GM12878 (cell line): Measurements from ENCODE around the gene DHRS7C. TPM values are rescaled to one million over a fixed set of nuclear protein-coding genes. Genes with fewer than 3 reads are reported as not detected.

ENCODE experiments used
- ATAC-seq: fragments of 200-7000 bp; cut with Tn5 transposase; 3 replicates; pipeline ENCODE4 v1.9.1; 2020; ENCODE audit warnings: mild to moderate bottlenecking, moderate library complexity
- Bru-seq: library from RNA; stranded (reverse); fragments of 400-500 nt; gene quantifications from one replicate; lab custom pipeline; 2021; lab: Mats Ljungman, UMichigan
- BruChase-seq, 2 experiments: library from RNA; stranded (reverse); fragments of 400-500 nt; gene quantifications; one replicate each; lab custom pipeline; 2021; lab: Mats Ljungman, UMichigan
- BruUV-seq: library from RNA; stranded (reverse); fragments of 400-500 nt; replicated peaks from 2 replicates; lab custom pipeline; 2021; lab: Mats Ljungman, UMichigan
- CTCF ChIA-PET: fragments of 300-600 bp; sonication (Branson Sonifier 250); formaldehyde crosslinking; extraction: SDS; loops from one replicate; lab custom pipeline; 2021; ENCODE audit warnings: inconsistent platforms; lab: Yijun Ruan, JAX
- POLR2A ChIA-PET: fragments of 350-600 bp; formaldehyde crosslinking; extraction: SDS; loops from one replicate; lab custom pipeline; 2021; ENCODE audit warnings: inconsistent platforms; lab: Charles Lee
- RAD21 ChIA-PET: fragments of 300-600 bp; sonication (Branson Sonifier 250); formaldehyde crosslinking; loops from one replicate; lab custom pipeline; 2023; ENCODE audit warnings: antibody characterized with exemption; ENCODE audit not compliant: unreplicated experiment; lab: Charles Lee
- SMC1A ChIA-PET: fragments of 300-600 bp; sonication (Branson Sonifier 250); formaldehyde crosslinking; loops from one replicate; lab custom pipeline; 2023; ENCODE audit not compliant: unreplicated experiment, uncharacterized antibody; lab: Charles Lee
- DNase-seq: peaks from one replicate; pipeline ENCODE4 v3.0.0-alpha.2; 2011; ENCODE audit warnings: low read depth, low spot score
- FAIRE-seq: peaks from 3 replicates; lab custom pipeline; 2011; peaks lifted over from hg19 to GRCh38; lab: Jason Lieb, UNC
- H2AFZ ChIP-seq: 2 replicates; pipeline ENCODE4 v1.6.0; 2011; ENCODE audit warnings: low read depth, low read length, control low read depth; ENCODE audit not compliant: control insufficient read depth
- H3K27ac ChIP-seq: 2 replicates; pipeline ENCODE4 v1.5.1; 2011; ENCODE audit warnings: control low read depth; ENCODE audit not compliant: control insufficient read depth, insufficient read depth
- H3K27me3 ChIP-seq, 2 experiments: replicated peaks in 1 of 2; 2 replicates each; pipeline versions ENCODE4 v1.6.0 to v1.6.1; 2011; ENCODE audit warnings: low read length in 1 of 2; ENCODE audit not compliant: control insufficient read depth in 2 of 2, insufficient read depth in 2 of 2
- H3K36me3 ChIP-seq, 2 experiments: 2 replicates each; pipeline ENCODE4 v1.5.1; 2011; ENCODE audit warnings: low read length in 1 of 2; ENCODE audit not compliant: control insufficient read depth in 2 of 2, insufficient read depth in 2 of 2
- H3K4me1 ChIP-seq: 2 replicates; pipeline ENCODE4 v1.6.1; 2011; ENCODE audit warnings: mild to moderate bottlenecking, low read length, moderate library complexity, mixed read lengths; ENCODE audit not compliant: control insufficient read depth, insufficient read depth
- H3K4me2 ChIP-seq: 2 replicates; pipeline ENCODE4 v1.6.0; 2011; ENCODE audit warnings: control low read depth; ENCODE audit not compliant: control insufficient read depth, insufficient read depth
- H3K4me3 ChIP-seq: fragments of 200-600 bp; sonication (generic); 2 replicates; pipeline ENCODE4 v1.5.1; 2016
- H3K79me2 ChIP-seq: 2 replicates; pipeline ENCODE4 v1.6.0; 2011; ENCODE audit warnings: low read length; ENCODE audit not compliant: control insufficient read depth, insufficient read depth
- H3K9ac ChIP-seq: 2 replicates; pipeline ENCODE4 v1.8.0; 2011; ENCODE audit warnings: low read length, control low read depth, mixed read lengths; ENCODE audit not compliant: control insufficient read depth, insufficient read depth
- H3K9me3 ChIP-seq: replicated peaks from 3 replicates; pipeline ENCODE4 v1.5.1; 2011; ENCODE audit warnings: mild to moderate bottlenecking, low read length; ENCODE audit not compliant: control insufficient read depth, insufficient read depth
- H4K20me1 ChIP-seq: 2 replicates; pipeline ENCODE4 v1.6.0; 2011; ENCODE audit not compliant: control insufficient read depth, insufficient read depth
- ASH2L ChIP-seq: fragments of 300-600, 200-600 bp; sonication (generic); IDR thresholded peaks from 2 replicates; pipeline ENCODE4 v1.6.1; 2017; ENCODE audit warnings: low read depth, mild to moderate bottlenecking, borderline replicate concordance
- BACH1 ChIP-seq: fragments of 450-650 bp; IDR thresholded peaks from 2 replicates; pipeline ENCODE4 v1.6.1; 2017; ENCODE audit warnings: mild to moderate bottlenecking, borderline replicate concordance
- BCLAF1 ChIP-seq: fragments of 450-650 bp; IDR thresholded peaks from 2 replicates; pipeline ENCODE4 v1.6.1; 2017; ENCODE audit warnings: antibody characterized with exemption, mild to moderate bottlenecking, moderate library complexity
- CREB1 ChIP-seq: IDR thresholded peaks from 2 replicates; pipeline ENCODE4 v1.6.1; 2012; ENCODE audit warnings: low read depth, mild to moderate bottlenecking, inconsistent platforms
- EED ChIP-seq: sonication (generic); IDR thresholded peaks from 2 replicates; pipeline ENCODE4 v1.6.1; 2016; ENCODE audit warnings: antibody characterized with exemption, low read depth
- ELK1 ChIP-seq: IDR thresholded peaks from 2 replicates; pipeline ENCODE4 v1.6.1; 2012; ENCODE audit warnings: low read depth, low read length, improper control_type of control experiment
- EP300 ChIP-seq, 2 experiments: fragments of 150-350 bp in 1 of 2; IDR thresholded peaks; 2 replicates each; pipeline ENCODE4 v1.6.1; 2011 to 2012; ENCODE audit warnings: low read depth in 2 of 2, low read length in 2 of 2, borderline replicate concordance in 1 of 2, improper control_type of control experiment in 1 of 2, inconsistent platforms in 1 of 2; ENCODE audit not compliant: control insufficient read depth in 1 of 2
- NFXL1 ChIP-seq: fragments of 450-650 bp; IDR thresholded peaks from 2 replicates; pipeline ENCODE4 v1.6.1; 2017; ENCODE audit warnings: antibody characterized with exemption, mild to moderate bottlenecking, borderline replicate concordance
- NR2C2 ChIP-seq: IDR thresholded peaks from 2 replicates; pipeline ENCODE4 v1.6.1; 2011; ENCODE audit warnings: borderline replicate concordance, low read depth; ENCODE audit not compliant: control insufficient read depth, insufficient read length
- SMARCA5 ChIP-seq: fragments of 450-650 bp; IDR thresholded peaks from 2 replicates; pipeline ENCODE4 v1.6.1; 2017; ENCODE audit warnings: mild to moderate bottlenecking
- SP1 ChIP-seq: IDR thresholded peaks from one replicate; pipeline ENCODE4 v1.6.1; 2011; ENCODE audit warnings: low read depth, low read length
- TARDBP ChIP-seq: IDR thresholded peaks from 2 replicates; pipeline ENCODE4 v1.6.1; 2016; ENCODE audit warnings: borderline replicate concordance
- TBL1XR1 ChIP-seq: IDR thresholded peaks from 2 replicates; pipeline ENCODE4 v1.6.1; 2012; ENCODE audit warnings: low read depth, low read length, improper control_type of control experiment
- ZNF24 ChIP-seq: fragments of 450-650 bp; IDR thresholded peaks from 2 replicates; pipeline ENCODE4 v1.6.1; 2017; ENCODE audit warnings: antibody characterized with exemption, mild to moderate bottlenecking
- WGBS: methylation state at CpG from one replicate; pipeline ENCODE4 v1.1.6; 2016; ENCODE audit warnings: low lambda C conversion rate; ENCODE audit not compliant: insufficient replicate concordance, insufficient coverage; ENCODE audit errors: missing lambda C conversion rate; 5-methylcytosine and 5-hydroxymethylcytosine counted together
- in situ Hi-C: fragments of 300-500 bp; cut with MboI; formaldehyde crosslinking; loops from 9 replicates; pipeline ENCODE4 v1.14.3; 2018; ENCODE audit warnings: mixed read lengths
- intact Hi-C: fragments of 100-400 bp; cut with micrococcal nuclease; formaldehyde crosslinking; loops from one replicate; pipeline ENCODE4 v1.14.2; 2022; ENCODE audit not compliant: unreplicated experiment
- long read RNA-seq, 2 experiments: library from polyadenylated mRNA; unstranded; transcript quantifications; one replicate each; pipeline ENCODE4 v2.0.0, GENCODE V29; 2019 to 2020
- polyA minus RNA-seq, 3 experiments: library from RNA; depleted of rRNA, polyadenylated mRNA; stranded (reverse); fragments of >200 nt; gene quantifications; 2 replicates each; pipeline ENCODE4 v1.2.3, GENCODE V29; 2011
- polyA plus RNA-seq, 11 experiments: library from polyadenylated mRNA; depleted of rRNA in 4 of 11; unstranded in 6 of 11; stranded (reverse) in 5 of 11; fragments of >200 nt; fragmentation: Nextera tagmentation in 4 of 11; fragmentation: Illumina TruSeq in 1 of 11; extraction: Ambion mirVana in 4 of 11; extraction: Trizol in 1 of 11; gene quantifications; 1 replicate in 1 of 11; 2 replicates in 10 of 11; pipeline versions ENCODE4 v1.2.1 to v1.2.3, GENCODE V29; 2011 to 2016; ENCODE audit warnings: inconsistent platforms in 2 of 11, missing spikeins in 2 of 11, low read depth in 1 of 11
- total RNA-seq, 4 experiments: library from RNA; depleted of rRNA in 3 of 4; stranded (reverse); fragments of >200 nt in 3 of 4; fragmentation: Illumina TruSeq in 1 of 4; extraction: Trizol in 1 of 4; gene quantifications; 2 replicates each; pipeline versions ENCODE4 v1.2.1 to v1.2.3, GENCODE V29; 2013 to 2021

Gene DHRS7C
- not detected in 2 replicates for total RNA-seq (2013; cell fraction: nucleolus; rRNA removed)
- total RNA-seq (2014; rRNA removed) = not detected in 2 replicates
- total RNA-seq (2014; rRNA removed; fragmentation: Illumina TruSeq; extraction: Trizol) = not detected in 2 replicates
- not detected in 2 replicates for total RNA-seq (2021)
- polyA plus RNA-seq (2011; ENCODE audit: low read depth) = not detected
- not detected in 2 replicates for polyA plus RNA-seq (2011; rRNA removed)
- polyA plus RNA-seq (2011; cell fraction: cytosol; rRNA removed) = not detected in 2 replicates
- polyA plus RNA-seq (2011; cell fraction: nucleus; rRNA removed) = not detected in 2 replicates
- not detected in 2 replicates for polyA plus RNA-seq (2012)
- polyA plus RNA-seq (2014; fragmentation: Illumina TruSeq; extraction: Trizol) = not detected in 2 replicates
- not detected for polyA plus RNA-seq (2014; fragmentation: Nextera tagmentation; extraction: Ambion mirVana)
- not detected in 2 replicates for polyA plus RNA-seq (2014; rRNA removed)
- not detected for polyA plus RNA-seq (2016; fragmentation: Nextera tagmentation; extraction: Ambion mirVana)
- not detected in 2 replicates for polyA minus RNA-seq (2011; rRNA and poly(A)+ RNA removed)
- not detected in 2 replicates for polyA minus RNA-seq (2011; cell fraction: cytosol; rRNA and poly(A)+ RNA removed)
- not detected in 2 replicates for polyA minus RNA-seq (2011; cell fraction: nucleus; rRNA and poly(A)+ RNA removed)
- not detected for Bru-seq, nascent RNA
- BruChase-seq, experiment 1, labeled RNA remaining after a 6-hour chase = not detected
- BruChase-seq, experiment 2, labeled RNA remaining after a 2-hour chase = not detected
- long read RNA-seq, experiment 1 = 0 reads
- long read RNA-seq, experiment 2 = 0 reads

GRCh38 chr17:9790889-9791876 lies at the start of gene DHRS7C:
Gene DHRS7C, minus strand, starts transcription at chr17:9791592. Its CDS starts 308 bp downstream, at chr17:9791284.
- BruUV-seq = no TSS peak
- Histone ChIP-seq H3K36me3 (no peaks in the 10 kb centered on the region), H3K4me2 (no peak within 1 kb of the TSS), H3K9ac (no peak within 1 kb of the TSS), H3K4me3 (no peak within 1 kb of the TSS), H4K20me1 (no peaks in the 10 kb centered on the region), H3K4me1 (no peaks in the 10 kb centered on the region), H3K9me3 (no peaks in the 10 kb centered on the region), H3K79me2 (no peaks in the 10 kb centered on the region), H2AFZ (no peak within 1 kb of the TSS), H3K27me3 (no peaks in the 10 kb centered on the region), H3K27ac (no peak within 1 kb of the TSS)
- FAIRE-seq = no peak
- POLR2A ChIA-PET = no interaction called here
- intact Hi-C loops = no loop called here
- 16% methylated on average over 15 of the region's 15 CpGs for WGBS
- SMC1A ChIA-PET = no interaction called here
- no peak for DNase-seq
- in situ Hi-C loops = no loop called here
- RAD21 ChIA-PET = no interaction called here
- no peak for TF ChIP-seq EP300 (IDR thresholded peaks at IDR 0.05; ENCODE audit: borderline replicate concordance in 1 of 2, control insufficient read depth in 1 of 2, low read depth in 2 of 2, low read length in 2 of 2)
- no peak for TF ChIP-seq CREB1
- TF ChIP-seq ZNF24 = no peak
- no peak for TF ChIP-seq EED
- no peak for TF ChIP-seq BCLAF1
- no peak for TF ChIP-seq ASH2L
- no peak for TF ChIP-seq TBL1XR1
- TF ChIP-seq TARDBP = no peak
- no peak for TF ChIP-seq BACH1
- no peak for TF ChIP-seq ELK1
- TF ChIP-seq SP1 = no peak
- TF ChIP-seq SMARCA5 = no peak
- no peak for TF ChIP-seq NR2C2
- TF ChIP-seq NFXL1 = no peak
- no peak for ATAC-seq
- CTCF ChIA-PET = no interaction called here
